ENCODE measurements around the gene TRIM24. TPM values are rescaled to one million over a fixed set of nuclear protein-coding genes. Genes with fewer than 3 reads are reported as not detected.

TRIM24 gene
- total RNA-seq, 2 donors from 2014 or later: 16.2 to 18.1 TPM

DNA sequence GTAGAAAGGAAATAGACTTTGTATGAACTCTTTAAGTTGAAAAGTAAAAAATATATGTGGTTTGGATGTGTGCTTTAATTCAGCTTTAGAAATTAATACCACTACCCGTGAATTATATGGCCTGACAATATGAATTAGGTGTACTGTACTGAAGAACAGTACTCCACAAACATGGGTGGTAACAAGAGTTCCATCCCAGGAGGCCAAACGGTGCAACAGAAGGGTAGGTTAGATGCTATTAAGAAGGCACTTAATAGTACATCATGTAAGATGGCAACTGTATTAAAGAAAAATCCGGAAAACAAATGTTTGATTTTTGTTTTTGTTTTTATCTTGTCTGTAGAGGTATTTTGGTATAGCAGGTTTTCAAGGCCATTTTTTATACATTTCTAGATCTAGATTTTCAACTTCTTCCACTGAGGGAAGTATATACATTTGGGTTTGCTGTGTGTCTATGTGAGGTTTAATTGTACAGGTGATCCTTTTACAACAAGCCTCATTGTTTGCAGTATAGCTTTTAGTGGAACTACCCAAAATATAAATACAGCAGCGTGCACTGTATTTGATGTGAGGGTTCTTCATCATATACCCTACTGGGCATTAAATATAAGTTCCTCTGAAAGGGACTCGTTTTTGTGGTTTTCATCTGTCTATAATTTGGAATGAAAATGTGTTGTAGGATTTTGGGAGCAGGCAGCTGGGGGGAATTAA is 125.4 kb downstream of the TRIM24 start:
- Mint-ChIP-seq H3K4me3 (no peak overlapping the region), H3K36me3 (ENCODE audit: insufficient read depth in 2 of 2) (peaks cover 0 to 16% of the 10 kb centered on the region in 2 donors)

DNA sequence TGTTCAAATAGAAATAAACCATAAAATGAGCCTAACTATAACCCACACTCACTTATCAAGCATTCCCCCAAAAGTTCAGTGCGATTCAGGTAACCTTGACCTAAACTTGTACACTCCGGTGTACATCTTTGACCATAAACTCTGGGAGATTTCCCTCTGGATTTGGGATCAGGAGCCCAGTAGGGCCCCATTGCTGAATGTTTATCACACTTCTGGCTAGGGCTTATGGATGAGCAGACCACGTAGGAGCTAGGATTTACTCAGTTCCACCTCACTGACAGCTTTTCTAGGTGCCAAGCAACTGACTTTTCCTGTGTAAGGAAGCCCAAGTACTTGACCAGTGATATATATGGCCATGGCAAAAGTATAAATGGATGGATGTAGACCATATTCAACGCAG is 127.4 kb downstream of the TRIM24 start:
- Mint-ChIP-seq H3K36me3 (ENCODE audit: insufficient read depth in 2 of 2) (peaks cover 0 to 13% of the 10 kb centered on the region in 2 donors), H3K9me3 (no peaks in the 10 kb centered on the region), H3K27me3 (ENCODE audit: low read depth) (no peaks in the 10 kb centered on the region), H3K4me3 (no peak overlapping the region), H3K27ac (no peak overlapping the region), H3K4me1 (ENCODE audit: low read depth) (no peaks in the 10 kb centered on the region)
- ATAC-seq (replicated peaks in 1 of 2) (no peak), DNase-seq (no peak)

More for the DNA sequence above, 125.4 kb downstream of the TRIM24 start:
- no peaks in the 10 kb centered on the region for H3K27me3 Mint-ChIP-seq (ENCODE audit: low read depth)
- no peak for DNase-seq
- no peak for ATAC-seq (replicated peaks in 1 of 2)
- no peaks in the 10 kb centered on the region for H3K9me3 Mint-ChIP-seq
- no peaks in the 10 kb centered on the region for H3K4me1 Mint-ChIP-seq (ENCODE audit: low read depth)
- no peak overlapping the region for H3K27ac Mint-ChIP-seq

DNA sequence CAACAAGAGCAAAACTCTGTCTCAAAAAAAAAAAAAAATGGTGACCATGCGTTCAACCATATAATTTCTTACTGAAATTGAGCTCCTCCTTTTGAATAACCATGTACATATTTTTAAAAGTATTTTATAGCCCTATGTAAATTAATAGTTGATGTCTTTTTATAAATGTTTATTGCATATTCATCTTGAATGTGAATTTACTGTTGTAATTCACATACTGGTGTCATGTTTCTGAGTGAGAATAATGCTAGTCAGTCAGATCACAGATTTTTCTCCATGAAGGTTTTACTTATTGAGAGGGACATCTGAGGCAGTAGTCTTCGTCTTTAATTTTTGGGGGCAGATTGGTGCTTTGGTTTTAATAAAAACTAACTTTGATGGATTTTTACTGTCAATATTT is 128.9 kb downstream of the TRIM24 start:
- DNase-seq: no peak
- no peak overlapping the region for H3K4me3 Mint-ChIP-seq
- no peak overlapping the region for H3K27ac Mint-ChIP-seq
- H3K9me3 Mint-ChIP-seq: no peaks in the 10 kb centered on the region
- peaks cover 0 to 10% of the 10 kb centered on the region in 2 donors for H3K36me3 Mint-ChIP-seq (ENCODE audit: insufficient read depth in 2 of 2)
- H3K27me3 Mint-ChIP-seq (ENCODE audit: low read depth): no peaks in the 10 kb centered on the region
- no peaks in the 10 kb centered on the region for H3K4me1 Mint-ChIP-seq (ENCODE audit: low read depth)
- ATAC-seq (replicated peaks in 1 of 2): no peak

DNA sequence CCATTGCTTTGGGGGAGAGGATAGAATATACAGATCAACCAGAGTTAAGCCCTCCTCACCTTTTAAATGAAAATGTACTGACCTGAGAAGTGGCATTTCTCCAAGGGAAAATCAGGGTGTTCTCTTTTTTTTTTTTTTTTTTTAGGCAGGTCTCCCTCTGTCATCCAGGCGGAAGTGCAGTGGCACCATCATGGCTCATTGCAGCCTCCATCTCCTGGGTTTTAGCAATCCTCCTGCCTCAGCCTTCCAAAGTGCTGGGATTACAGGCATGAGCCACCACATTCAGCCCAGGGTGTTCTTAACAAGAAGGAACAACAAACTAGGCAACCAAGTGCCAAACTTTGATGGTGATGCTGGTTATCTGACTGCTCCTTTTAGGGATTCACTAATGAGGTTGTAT is 130.1 kb downstream of the TRIM24 start:
- no peaks in the 10 kb centered on the region for H3K4me1 Mint-ChIP-seq (ENCODE audit: low read depth)
- peaks cover 0 to under 1% of the 10 kb centered on the region in 2 donors for H3K36me3 Mint-ChIP-seq (ENCODE audit: insufficient read depth in 2 of 2)
- DNase-seq (no peak), ATAC-seq (replicated peaks in 1 of 2) (no peak)
- no peak overlapping the region for H3K27ac Mint-ChIP-seq
- no peaks in the 10 kb centered on the region for H3K9me3 Mint-ChIP-seq
- no peaks in the 10 kb centered on the region for H3K27me3 Mint-ChIP-seq (ENCODE audit: low read depth)
- no peak overlapping the region for H3K4me3 Mint-ChIP-seq

DNA sequence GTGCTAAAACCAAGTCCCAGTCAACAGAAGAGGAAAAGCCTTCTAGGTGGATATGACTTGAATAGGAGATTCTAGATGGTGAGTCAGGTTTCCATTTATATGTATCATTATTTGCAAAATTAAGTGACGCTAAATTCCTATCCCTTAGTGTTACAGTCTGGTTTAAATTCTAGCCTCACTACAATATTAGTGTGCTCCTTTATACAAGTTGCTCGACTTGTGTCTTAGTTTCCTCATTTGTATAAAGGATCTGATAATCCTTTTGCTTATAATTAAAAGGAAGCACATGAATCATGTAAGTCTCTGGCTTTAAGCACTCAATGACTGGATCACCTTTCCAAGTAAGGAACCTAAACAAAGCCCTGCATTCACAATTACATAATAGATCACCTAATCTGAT is 135.4 kb downstream of the TRIM24 start:
- H3K4me3 Mint-ChIP-seq: no peak overlapping the region
- H3K27ac Mint-ChIP-seq: no peak overlapping the region
- ATAC-seq (replicated peaks in 1 of 2) (no peak), DNase-seq (no peak)
- H3K27me3 Mint-ChIP-seq (ENCODE audit: low read depth): no peaks in the 10 kb centered on the region
- H3K9me3 Mint-ChIP-seq: no peaks in the 10 kb centered on the region
- no peaks in the 10 kb centered on the region for H3K4me1 Mint-ChIP-seq (ENCODE audit: low read depth)
- H3K36me3 Mint-ChIP-seq (ENCODE audit: insufficient read depth in 2 of 2): no peaks in the 10 kb centered on the region

DNA sequence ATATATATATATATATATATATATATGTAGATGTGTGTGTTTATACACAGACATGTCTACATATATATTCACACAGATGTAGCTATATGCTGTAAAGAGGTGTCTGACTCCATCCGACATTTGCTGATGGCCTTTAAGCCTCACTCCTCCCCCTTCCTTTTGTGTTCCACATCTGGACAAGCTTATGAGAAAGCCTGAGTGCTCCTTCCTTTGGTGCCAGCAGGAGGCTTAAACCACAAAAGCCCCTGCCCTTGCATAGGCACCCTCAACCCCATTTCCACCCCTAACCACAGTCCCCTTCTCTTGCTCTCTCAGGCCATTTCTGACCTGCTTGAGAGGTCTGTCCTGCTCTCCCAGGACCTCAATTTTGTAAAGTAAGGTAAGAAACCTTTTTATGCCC is 142.4 kb downstream of the TRIM24 start:
- H3K36me3 Mint-ChIP-seq (ENCODE audit: insufficient read depth in 2 of 2): no peaks in the 10 kb centered on the region
- H3K4me1 Mint-ChIP-seq (ENCODE audit: low read depth): peaks cover 6% of the 10 kb centered on the region
- no peaks in the 10 kb centered on the region for H3K27me3 Mint-ChIP-seq (ENCODE audit: low read depth)
- DNase-seq (no peak), ATAC-seq (replicated peaks in 1 of 2) (no peak)
- H3K9me3 Mint-ChIP-seq: no peaks in the 10 kb centered on the region
- no peak overlapping the region for H3K27ac Mint-ChIP-seq
- H3K4me3 Mint-ChIP-seq: no peak overlapping the region

DNA sequence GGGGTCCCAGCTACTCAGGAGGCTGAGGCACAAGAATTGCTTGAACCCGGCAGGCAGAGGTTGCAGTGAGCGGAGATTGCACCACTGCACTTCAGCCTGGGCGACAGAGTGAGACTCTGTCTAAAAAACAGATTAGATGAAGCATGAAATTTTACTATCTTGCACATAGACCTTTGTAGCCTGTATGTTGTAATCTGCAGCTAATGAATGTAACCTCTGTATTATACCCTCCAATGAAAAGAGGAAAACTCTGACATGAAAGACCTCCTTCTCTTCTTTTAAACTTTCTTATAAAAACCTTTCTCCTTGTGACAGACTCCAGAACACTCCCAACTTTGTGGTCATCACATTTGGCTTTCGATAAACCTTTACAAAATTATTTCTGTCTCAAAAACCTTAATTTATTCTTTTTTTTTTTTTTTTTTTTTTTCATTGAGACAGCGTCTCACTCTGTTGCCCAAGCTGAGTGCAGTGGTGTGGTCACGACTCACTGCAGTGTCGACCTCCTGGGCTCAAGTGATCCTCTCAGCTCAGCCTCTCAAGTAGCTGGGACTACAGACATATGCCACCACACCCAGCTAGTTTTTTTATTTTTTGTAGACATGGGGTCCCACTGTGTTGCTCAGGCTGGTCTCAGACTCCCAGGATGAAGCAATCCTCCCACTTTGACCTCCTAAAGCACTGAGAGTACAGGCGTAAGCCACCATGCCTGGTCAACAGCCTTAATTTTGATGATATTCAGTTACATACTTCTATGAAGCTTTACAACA is 143.7 kb downstream of the TRIM24 start:
- ATAC-seq (replicated peaks in 1 of 2) (peak in 1 of 2 donors; percentile 43), DNase-seq (peak in 1 of 2 donors; percentile 18)
- Mint-ChIP-seq H3K36me3 (ENCODE audit: insufficient read depth in 2 of 2) (no peaks in the 10 kb centered on the region), H3K27me3 (ENCODE audit: low read depth) (no peaks in the 10 kb centered on the region), H3K9me3 (no peaks in the 10 kb centered on the region), H3K27ac (no peak overlapping the region), H3K4me1 (ENCODE audit: low read depth) (peaks cover 18% of the 10 kb centered on the region), H3K4me3 (no peak overlapping the region)

DNA sequence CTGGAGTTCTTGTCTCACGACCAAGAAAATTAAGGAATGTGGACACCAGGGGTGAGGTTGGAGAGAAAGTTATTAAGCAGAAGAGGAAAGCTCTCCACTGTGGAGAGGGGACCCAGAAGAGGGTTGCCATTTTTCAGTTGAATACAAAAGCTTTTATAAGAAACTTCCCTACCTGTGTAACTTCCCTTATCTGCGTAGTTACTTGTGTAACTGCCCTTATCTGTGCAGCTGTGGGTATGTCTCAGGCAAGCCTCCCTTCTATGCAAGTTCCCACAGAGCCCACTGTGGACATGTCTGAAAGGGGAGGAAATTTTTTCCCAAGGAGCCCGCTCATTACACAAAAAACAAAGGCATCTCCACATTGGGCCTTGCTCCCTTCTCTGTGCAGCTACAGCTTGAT is 146.2 kb downstream of the TRIM24 start:
- no peaks in the 10 kb centered on the region for H3K36me3 Mint-ChIP-seq (ENCODE audit: insufficient read depth in 2 of 2)
- H3K4me1 Mint-ChIP-seq (ENCODE audit: low read depth): peaks cover 18% of the 10 kb centered on the region
- no peaks in the 10 kb centered on the region for H3K9me3 Mint-ChIP-seq
- H3K27me3 Mint-ChIP-seq (ENCODE audit: low read depth): no peaks in the 10 kb centered on the region
- DNase-seq: no peak
- ATAC-seq (replicated peaks in 1 of 2): no peak
- H3K27ac Mint-ChIP-seq: no peak overlapping the region
- H3K4me3 Mint-ChIP-seq: no peak overlapping the region

DNA sequence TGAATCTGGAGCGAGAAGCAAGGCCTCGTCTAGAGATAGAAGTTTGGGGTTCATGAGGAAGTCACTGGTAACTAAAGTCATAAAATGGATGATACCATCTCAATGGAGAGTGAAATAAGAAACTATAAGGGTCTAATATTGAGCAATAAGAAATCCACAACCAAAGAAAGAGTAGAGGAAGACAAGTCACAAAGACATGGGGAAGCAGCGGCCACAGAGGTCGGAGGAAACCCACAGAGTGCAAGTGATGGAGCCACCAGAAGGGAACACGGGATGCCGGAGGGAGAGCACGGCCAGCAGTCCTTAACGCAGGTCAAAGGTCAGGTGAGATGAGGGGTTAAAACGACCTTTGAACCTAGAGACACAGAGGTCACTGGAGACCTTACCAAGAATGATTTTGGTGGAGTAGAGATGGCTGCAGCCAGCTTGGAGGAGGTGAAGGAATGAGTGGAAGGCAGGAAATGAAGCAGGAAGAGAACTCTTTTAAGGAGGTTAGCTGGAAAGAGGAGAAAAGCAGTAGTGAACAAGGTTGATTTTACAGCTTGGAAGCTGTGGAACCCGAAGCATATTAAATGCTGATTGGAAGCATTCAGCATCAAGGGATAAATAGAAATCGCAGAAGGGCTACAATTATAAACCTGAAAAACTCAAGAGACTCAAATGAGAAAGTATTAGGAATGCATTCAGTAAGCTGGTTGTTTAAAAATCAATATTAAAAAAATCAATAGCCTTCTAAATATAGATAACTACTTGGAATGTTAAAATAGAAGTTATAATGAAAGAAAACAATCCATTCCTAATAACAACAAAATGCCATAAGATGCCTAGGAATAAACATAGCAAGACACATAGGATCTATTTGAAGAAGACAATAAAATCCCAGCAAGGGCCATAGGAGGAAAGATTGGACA is 147.4 kb downstream of the TRIM24 start:
- Mint-ChIP-seq H3K36me3 (ENCODE audit: insufficient read depth in 2 of 2) (no peaks in the 10 kb centered on the region), H3K4me1 (ENCODE audit: low read depth) (peaks cover 18% of the 10 kb centered on the region), H3K9me3 (no peaks in the 10 kb centered on the region), H3K27me3 (ENCODE audit: low read depth) (no peaks in the 10 kb centered on the region), H3K27ac (no peak overlapping the region), H3K4me3 (peak overlapping the region; percentile 7 to 40)
- no peak for ATAC-seq (replicated peaks in 1 of 2)
- DNase-seq: no peak

DNA sequence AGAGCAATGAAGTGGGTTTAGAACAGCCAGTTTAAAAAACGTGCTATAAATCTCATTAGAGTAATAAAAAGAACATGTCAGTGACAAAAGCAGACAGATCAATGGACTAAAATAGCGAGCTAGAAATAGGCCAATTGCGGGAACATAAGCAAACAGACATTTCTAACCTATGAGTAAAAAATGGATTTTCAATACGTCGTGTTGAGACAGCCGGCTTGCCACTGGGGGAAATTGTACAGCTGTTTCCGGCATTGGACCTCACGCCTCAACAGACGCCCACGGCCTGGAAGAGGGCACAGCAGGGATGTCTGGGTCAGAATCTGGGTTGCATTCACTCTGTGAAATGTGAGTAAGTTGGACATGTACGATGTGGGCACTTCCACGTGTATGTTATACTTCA is 148.2 kb downstream of the TRIM24 start:
- H3K4me3 Mint-ChIP-seq: peak overlapping the region in 1 of 2 donors; percentile 40

DNA sequence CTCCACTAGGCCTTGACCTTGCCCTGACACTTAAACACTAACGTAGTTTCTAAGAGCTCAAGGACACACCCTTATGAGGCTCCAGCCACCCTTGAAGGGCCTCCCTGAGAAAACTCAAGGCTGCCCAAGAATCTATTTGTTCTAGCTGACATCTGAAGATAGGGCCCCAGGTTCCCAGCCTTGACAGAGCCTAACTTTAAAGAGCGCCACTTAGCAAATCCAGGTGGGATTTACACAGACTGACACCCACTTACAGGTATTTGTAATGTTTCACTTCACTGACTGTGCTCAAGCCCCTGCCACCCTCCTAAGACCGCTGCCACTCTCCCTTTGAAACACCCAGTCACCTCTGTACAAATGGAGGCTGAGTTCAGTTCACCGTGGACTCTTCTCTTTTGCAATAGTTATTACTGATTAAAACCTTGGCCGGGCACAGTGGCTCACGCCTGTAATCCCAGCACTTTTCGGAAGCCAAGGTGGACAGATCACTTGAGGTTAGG is 150.7 kb downstream of the TRIM24 start:
- Mint-ChIP-seq H3K4me1 (ENCODE audit: low read depth) (peaks cover 18% of the 10 kb centered on the region), H3K27me3 (ENCODE audit: low read depth) (no peaks in the 10 kb centered on the region), H3K27ac (no peak overlapping the region), H3K36me3 (ENCODE audit: insufficient read depth in 2 of 2) (no peaks in the 10 kb centered on the region), H3K9me3 (no peaks in the 10 kb centered on the region), H3K4me3 (no peak overlapping the region)
- no peak for DNase-seq
- ATAC-seq (replicated peaks in 1 of 2): no peak

More for the DNA sequence above, 148.2 kb downstream of the TRIM24 start:
- Mint-ChIP-seq H3K4me1 (ENCODE audit: low read depth) (peaks cover 18% of the 10 kb centered on the region), H3K27me3 (ENCODE audit: low read depth) (no peaks in the 10 kb centered on the region), H3K36me3 (ENCODE audit: insufficient read depth in 2 of 2) (no peaks in the 10 kb centered on the region), H3K27ac (peak overlapping the region; percentile 27), H3K9me3 (no peaks in the 10 kb centered on the region)
- DNase-seq (peak; percentile 55 to 67), ATAC-seq (replicated peaks in 1 of 2) (peak; percentile 77 to 91)

DNA sequence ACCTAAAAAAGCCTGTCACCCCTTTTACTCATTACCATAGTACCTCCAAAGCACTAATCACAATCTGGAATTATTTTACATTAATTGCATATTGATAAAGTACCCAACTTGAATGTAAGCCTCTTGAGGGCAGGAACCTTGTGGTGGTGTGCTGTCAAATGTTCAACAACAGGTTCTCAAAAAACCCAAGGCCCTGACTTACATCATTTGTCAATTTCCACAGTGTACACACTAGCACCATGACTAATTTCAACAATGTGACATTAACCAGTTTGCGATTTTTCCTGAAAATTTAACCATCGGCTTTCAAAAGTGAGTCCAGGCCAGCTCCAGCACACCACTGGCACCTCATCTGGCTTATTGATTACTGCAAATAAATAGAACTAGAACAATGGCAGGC is 153.6 kb downstream of the TRIM24 start:
- Mint-ChIP-seq H3K36me3 (ENCODE audit: insufficient read depth in 2 of 2) (no peaks in the 10 kb centered on the region), H3K4me3 (no peak overlapping the region), H3K4me1 (ENCODE audit: low read depth) (peaks cover 6% of the 10 kb centered on the region), H3K27me3 (ENCODE audit: low read depth) (no peaks in the 10 kb centered on the region), H3K9me3 (no peaks in the 10 kb centered on the region), H3K27ac (no peak overlapping the region)
- ATAC-seq (replicated peaks in 1 of 2): no peak
- no peak for DNase-seq

DNA sequence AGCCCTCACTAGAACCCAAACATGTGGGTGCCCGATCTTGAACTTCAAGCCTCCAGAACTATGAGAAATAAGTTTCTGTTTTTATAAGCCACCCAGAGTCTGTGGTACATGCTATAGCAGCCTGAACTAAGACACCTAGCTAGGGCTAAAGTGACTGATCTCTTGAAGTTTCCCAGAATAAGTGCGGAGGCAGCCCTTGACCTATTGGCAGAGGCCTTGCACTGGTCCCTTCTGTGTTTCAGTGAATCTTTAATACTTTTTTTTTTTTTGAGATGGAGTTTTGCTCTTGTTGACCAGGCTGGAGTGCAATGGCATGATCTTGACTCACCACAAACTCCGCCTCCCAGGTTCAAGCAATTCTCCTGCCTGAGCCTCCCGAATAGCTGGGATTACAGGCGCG is 156.0 kb downstream of the TRIM24 start:
- DNase-seq: no peak
- H3K27me3 Mint-ChIP-seq (ENCODE audit: low read depth): no peaks in the 10 kb centered on the region
- H3K27ac Mint-ChIP-seq: no peak overlapping the region
- no peak for ATAC-seq (replicated peaks in 1 of 2)
- peaks cover 7% of the 10 kb centered on the region for H3K4me1 Mint-ChIP-seq (ENCODE audit: low read depth)
- H3K4me3 Mint-ChIP-seq: no peak overlapping the region
- H3K9me3 Mint-ChIP-seq: no peaks in the 10 kb centered on the region
- no peaks in the 10 kb centered on the region for H3K36me3 Mint-ChIP-seq (ENCODE audit: insufficient read depth in 2 of 2)
